DMS79 treated with DMSO at 0.1 percent for 48 hours (cell line): ENCODE measurements around the gene AP3B1.
A peak's percentile ranks its signal among the peaks of the same experiment; 100 is the strongest.

Source experiments
- DNase-seq: peaks from one replicate; lab custom pipeline; 2025; lab: John Stamatoyannopoulos, UW

Gene AP3B1

GRCh38 chr5:78162253-78162862 is 132.1 kb downstream of the AP3B1 start:
- peak; percentile 3 for DNase-seq

- DNase-seq = no peak
These were observed 137.5 kb downstream of the AP3B1 start for GRCh38 chr5:78157001-78157400.

GRCh38 chr5:78151594-78152271 is 142.8 kb downstream of the AP3B1 start:
- no peak for DNase-seq

DNA sequence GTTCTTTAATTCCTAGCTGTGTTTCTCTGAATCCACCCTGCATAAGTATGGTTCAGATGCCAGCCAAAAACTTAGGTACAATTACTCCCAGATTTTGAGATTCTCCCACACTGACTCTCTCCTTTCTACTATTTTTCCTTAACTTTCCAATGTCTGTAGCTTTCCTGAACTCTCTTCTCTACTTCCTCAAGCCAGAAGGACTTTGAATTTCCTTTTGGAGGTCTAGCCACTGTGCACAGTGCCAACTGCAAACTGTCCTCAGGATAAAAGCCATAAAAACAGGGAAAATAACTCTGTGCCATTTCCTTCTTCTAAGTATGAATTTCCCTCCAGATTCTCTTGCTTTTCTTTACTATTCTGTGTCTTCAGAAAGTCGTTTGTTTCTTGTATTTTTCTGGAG is 157.2 kb downstream of the AP3B1 start:
- no peak for DNase-seq

DNA sequence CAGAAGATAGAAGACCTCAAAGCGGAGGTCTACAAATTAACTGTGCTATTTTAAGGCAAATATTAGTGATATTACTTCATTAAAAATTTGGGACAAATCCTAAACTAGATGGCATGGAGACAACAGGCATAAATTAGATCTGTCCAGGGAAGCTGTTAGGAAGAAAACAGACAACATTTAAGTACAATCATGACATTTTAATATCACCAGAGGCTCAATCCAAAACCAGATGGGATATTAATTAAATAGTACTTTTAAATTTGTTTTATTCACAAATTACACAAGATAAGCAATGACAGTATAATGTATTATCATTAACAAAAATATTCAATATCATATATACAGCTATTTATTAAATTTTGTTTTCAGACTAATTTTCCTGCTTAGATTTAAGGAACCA is 161.1 kb downstream of the AP3B1 start:
- DNase-seq = no peak

DNA sequence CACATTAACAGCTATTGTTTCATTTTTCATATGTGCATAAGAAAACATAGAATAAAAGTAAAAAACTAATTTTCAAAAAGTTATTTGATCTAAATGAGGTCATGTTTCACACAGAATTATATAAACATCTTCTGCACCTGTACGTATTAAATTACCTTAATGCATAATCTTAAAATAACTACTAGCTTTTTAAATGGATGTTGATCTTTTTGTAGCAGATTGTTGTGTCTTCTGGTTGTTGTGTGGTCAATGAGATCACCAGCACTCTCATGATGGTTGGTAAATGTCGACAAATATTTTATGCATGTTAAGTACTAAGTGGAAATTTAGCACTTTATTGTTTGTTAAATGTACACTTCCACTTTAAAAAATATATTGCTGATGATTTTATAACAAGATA is 162.0 kb downstream of the AP3B1 start:
- no peak for DNase-seq

GRCh38 chr5:78129597-78129996 is 164.9 kb downstream of the AP3B1 start:
- no peak for DNase-seq

- DNase-seq = no peak
These were observed 166.6 kb downstream of the AP3B1 start for GRCh38 chr5:78127875-78128274.

GRCh38 chr5:78126536-78126935 is 168.0 kb downstream of the AP3B1 start:
- no peak for DNase-seq

DNA sequence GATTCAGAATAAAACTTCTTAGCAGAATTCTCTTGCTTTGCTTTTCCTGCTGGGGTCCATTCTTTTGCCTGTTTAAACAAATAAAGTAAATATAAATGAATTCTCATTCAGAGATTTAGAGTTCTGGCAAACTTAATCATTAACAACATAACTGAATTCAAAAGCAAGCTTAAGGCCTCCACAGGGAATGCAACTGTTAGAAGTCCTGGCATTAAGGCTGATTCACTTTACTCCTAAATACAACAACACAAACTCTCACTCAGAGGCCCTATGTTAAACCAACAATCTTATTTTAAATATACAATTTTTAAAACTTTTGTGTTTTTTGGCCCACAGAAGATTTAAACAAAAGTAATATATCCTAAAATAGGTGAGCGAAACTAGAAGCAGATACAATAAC is 178.3 kb downstream of the AP3B1 start:
- DNase-seq = no peak

GRCh38 chr5:78113689-78114264 is 180.7 kb downstream of the AP3B1 start:
- DNase-seq = no peak

- DNase-seq = no peak
These were observed 181.6 kb downstream of the AP3B1 start for GRCh38 chr5:78112931-78113330.

- DNase-seq = no peak
These were observed 184.6 kb downstream of the AP3B1 start for GRCh38 chr5:78109891-78110324.

- DNase-seq = no peak
These were observed 185.9 kb downstream of the AP3B1 start for GRCh38 chr5:78108564-78108963.

DNA sequence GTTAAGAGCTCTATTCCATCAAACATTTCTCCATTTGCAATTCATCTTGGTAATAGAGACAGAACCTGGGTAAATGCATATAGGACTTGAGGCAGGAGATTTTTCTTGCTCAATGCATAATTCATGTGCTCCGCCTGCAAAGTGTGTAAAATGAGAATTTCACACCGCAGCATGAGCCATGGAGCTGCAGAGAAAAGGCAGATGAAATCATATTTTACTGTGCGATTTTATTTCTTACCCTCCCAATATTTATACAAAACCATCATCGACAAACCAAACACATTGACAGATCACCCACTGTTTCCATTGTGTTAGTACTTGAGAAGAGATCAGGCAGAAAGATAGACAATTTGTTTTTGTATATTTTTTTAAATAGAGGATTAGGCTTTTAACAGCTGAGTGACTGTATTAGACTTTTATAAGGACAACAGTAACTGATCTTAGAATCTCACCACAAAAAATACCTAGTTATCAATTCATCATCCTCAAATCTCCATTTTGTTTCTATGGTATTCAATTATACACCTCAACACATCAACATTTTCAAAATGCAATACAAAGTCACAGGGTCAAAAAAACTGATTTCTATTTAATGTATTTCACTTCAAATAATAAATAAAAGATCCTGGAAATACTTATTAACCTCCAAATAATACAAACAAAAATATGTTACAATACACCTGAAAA is 191.1 kb downstream of the AP3B1 start:
- no peak for DNase-seq

GRCh38 chr5:78102500-78102899 is 192.0 kb downstream of the AP3B1 start:
- DNase-seq = no peak

- DNase-seq = no peak
These were observed 199.4 kb downstream of the AP3B1 start for GRCh38 chr5:78095125-78095524.

- DNase-seq = no peak
These were observed 204.5 kb downstream of the AP3B1 start for GRCh38 chr5:78090002-78090401.

DNA sequence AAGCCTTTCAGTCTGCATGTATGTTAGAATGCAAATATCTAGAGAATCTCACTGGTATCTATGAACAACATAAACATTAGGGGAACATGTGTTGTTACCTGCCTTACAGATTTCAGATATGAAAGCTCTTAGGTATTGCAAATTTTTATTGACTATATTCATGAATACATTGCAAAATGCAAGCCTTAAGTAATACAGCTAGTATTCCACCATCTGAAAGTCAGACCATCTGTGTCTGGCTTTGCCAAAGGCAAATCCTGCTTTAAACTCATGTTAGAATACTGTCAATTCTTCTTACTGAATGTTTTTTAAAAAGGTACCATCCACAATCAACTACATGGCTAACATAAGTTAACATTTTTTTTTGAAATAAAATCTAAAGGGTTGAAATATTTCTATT is 215.6 kb downstream of the AP3B1 start:
- DNase-seq = no peak

- DNase-seq = no peak
These were observed 217.0 kb downstream of the AP3B1 start for GRCh38 chr5:78077369-78078068.

- no peak for DNase-seq
These were observed 218.1 kb downstream of the AP3B1 start for GRCh38 chr5:78076351-78076750.

- no peak for DNase-seq
These were observed 219.2 kb downstream of the AP3B1 start for GRCh38 chr5:78075301-78075700.
